Measurements from ENCODE around the gene ZNF784.

GRCh38 chr19:55655648-55656040, 31.3 kb upstream of the ZNF784 start:
- TF ChIP-seq USF1 (CRISPR knock-in tag; IDR thresholded peaks at IDR 0.05): no peak
- no peak for TF ChIP-seq KLF1 (tag; IDR thresholded peaks at IDR 0.05)
- no peak for TF ChIP-seq CTCF (IDR thresholded peaks at IDR 0.05 in 2 of 3, conservative IDR thresholded peaks at IDR 0.05 in 1 of 3; ENCODE audit: insufficient read depth in 2 of 3, low read depth in 1 of 3, low read length in 3 of 3)
- no peak for TF ChIP-seq ZFPM2 (CRISPR knock-in tag; IDR thresholded peaks at IDR 0.05)
- TF ChIP-seq ZNF407 (IDR thresholded peaks at IDR 0.05; ENCODE audit: low read depth): no peak
- no peak for TF ChIP-seq HINFP (tag; conservative IDR thresholded peaks at IDR 0.05; ENCODE audit: low read depth)
- TF ChIP-seq RNF2 (IDR thresholded peaks at IDR 0.05): no peak
- TF ChIP-seq LARP7 (IDR thresholded peaks at IDR 0.05): no peak
- TF ChIP-seq RAD21 (CRISPR knock-in tag; conservative IDR thresholded peaks at IDR 0.05 in 1 of 2, IDR thresholded peaks at IDR 0.05 in 1 of 2): no peak
- TF ChIP-seq MTF1 (CRISPR knock-in tag; IDR thresholded peaks at IDR 0.05; ENCODE audit: borderline replicate concordance): no peak

Measured in K562 (cell line).